Endothelial cell of umbilical vein (primary cell): ENCODE results near the gene TMPRSS12. TPM values are rescaled to one million over a fixed set of nuclear protein-coding genes. Genes with fewer than 3 reads are reported as not detected.
A peak's percentile ranks its signal among the peaks of the same experiment; 100 is the strongest.
"Not testable (repeated sequence)": the region's sequence is repeated elsewhere in the genome, so short reads cannot be mapped to it uniquely, and the experiment has no call there.

Experiments used
- BruUV-seq: library from RNA; stranded (reverse); fragments of 400-500 nt; replicated peaks from 2 replicates; lab custom pipeline; 2021; lab: Mats Ljungman, UMichigan
- CTCF ChIA-PET: fragments of 300-600, 350-600 bp; sonication (Branson Sonifier 250); formaldehyde crosslinking; loops from one replicate; lab custom pipeline; 2021; ENCODE audit warnings: antibody characterized with exemption, inconsistent platforms; lab: Charles Lee
- POLR2A ChIA-PET: fragments of 300-600, 350-600 bp; sonication (Branson Sonifier 250); formaldehyde crosslinking; loops from one replicate; lab custom pipeline; 2021; ENCODE audit warnings: antibody characterized with exemption, inconsistent platforms; lab: Charles Lee
- DNase-seq: peaks from one replicate; pipeline ENCODE4 v3.0.0-alpha.2; 2011; ENCODE audit warnings: low read depth, low spot score
- FAIRE-seq: peaks from 2 replicates; lab custom pipeline; 2011; peaks lifted over from hg19 to GRCh38; lab: Jason Lieb, UNC
- H2AFZ ChIP-seq: 2 replicates; pipeline ENCODE4 v1.6.0; 2012; ENCODE audit warnings: low read depth, low read length, control low read depth, inconsistent platforms
- H3K27ac ChIP-seq: 2 replicates; pipeline ENCODE4 v1.5.1; 2011; ENCODE audit warnings: low read depth, mild to moderate bottlenecking, control low read depth, low read length, moderate library complexity; ENCODE audit not compliant: insufficient read depth
- H3K27me3 ChIP-seq, 2 experiments: 2 replicates each; pipeline versions ENCODE4 v1.6.0 to v1.6.1; 2011; ENCODE audit warnings: low read length in 2 of 2, mixed read lengths in 1 of 2; ENCODE audit not compliant: control insufficient read depth in 2 of 2, insufficient read depth in 2 of 2
- H3K36me3 ChIP-seq, 2 experiments: 2 replicates in 1 of 2; 3 replicates in 1 of 2; pipeline ENCODE4 v1.5.1; 2011; ENCODE audit warnings: low read length in 2 of 2, mild to moderate bottlenecking in 1 of 2, moderate library complexity in 1 of 2; ENCODE audit not compliant: control insufficient read depth in 2 of 2, insufficient read depth in 2 of 2; ENCODE audit errors: extremely low read depth in 1 of 2
- H3K4me1 ChIP-seq: 3 replicates; pipeline ENCODE4 v1.5.1; 2011; ENCODE audit warnings: mild to moderate bottlenecking, low read length; ENCODE audit not compliant: control insufficient read depth, insufficient read depth; ENCODE audit errors: extremely low read depth
- H3K4me2 ChIP-seq: 2 replicates; pipeline ENCODE4 v1.6.1; 2011; ENCODE audit warnings: low read length, control low read depth, mixed read lengths; ENCODE audit not compliant: insufficient read depth
- H3K4me3 ChIP-seq, 3 experiments: fragments of 200-600 bp in 1 of 3; sonication (generic), shearing (Covaris generic) in 1 of 3; replicated peaks in 1 of 3; 2 replicates each; pipeline ENCODE4 v1.5.1; 2011 to 2016; ENCODE audit warnings: control low read depth in 3 of 3, low read length in 3 of 3, mild to moderate bottlenecking in 2 of 3, inconsistent platforms in 1 of 3, low read depth in 1 of 3, moderate library complexity in 1 of 3; ENCODE audit not compliant: insufficient read depth in 1 of 3
- H3K79me2 ChIP-seq: 2 replicates; pipeline ENCODE4 v1.6.0; 2012; ENCODE audit warnings: low read length, inconsistent platforms; ENCODE audit not compliant: control insufficient read depth, insufficient read depth
- H3K9ac ChIP-seq: replicated peaks from 2 replicates; pipeline ENCODE3; 2011; ENCODE audit warnings: low read length, control low read depth; ENCODE audit not compliant: insufficient read depth; ENCODE audit errors: extremely low read depth
- H3K9me1 ChIP-seq: replicated peaks from 3 replicates; pipeline ENCODE4 v1.6.0; 2011; ENCODE audit warnings: mild to moderate bottlenecking, low read length; ENCODE audit not compliant: control insufficient read depth, insufficient read depth; ENCODE audit errors: extremely low read depth
- H3K9me3 ChIP-seq: replicated peaks from 2 replicates; pipeline ENCODE4 v1.5.1; 2012; ENCODE audit warnings: low read length, inconsistent platforms; ENCODE audit not compliant: control insufficient read depth, insufficient read depth
- H4K20me1 ChIP-seq: replicated peaks from 2 replicates; pipeline ENCODE3; 2011; ENCODE audit warnings: mild to moderate bottlenecking, low read length; ENCODE audit not compliant: control insufficient read depth, insufficient read depth; ENCODE audit errors: extremely low read depth
- JUN ChIP-seq: IDR thresholded peaks from 2 replicates; pipeline ENCODE4 v1.6.1; 2011; ENCODE audit warnings: borderline replicate concordance, low read depth; ENCODE audit not compliant: insufficient read length, insufficient read depth
- POLR2AphosphoS5 ChIP-seq: IDR thresholded peaks from 2 replicates; pipeline ENCODE4 v1.6.1; 2012; ENCODE audit warnings: low read depth, mild to moderate bottlenecking, control low read depth, low read length, moderate library complexity; ENCODE audit not compliant: insufficient read depth
- dilution Hi-C: fragments of 300-500 bp; cut with MboI; formaldehyde crosslinking; loops from one replicate; pipeline ENCODE4 v1.15.0; 2019; ENCODE audit warnings: low sequenced_read_pairs; ENCODE audit not compliant: extremely low pct_ligation_motif_present
- intact Hi-C: fragments of 100-400 bp; cut with micrococcal nuclease; formaldehyde crosslinking; loops from one replicate; pipeline ENCODE4 v1.10.0; 2022
- polyA plus RNA-seq, 4 experiments: library from polyadenylated mRNA; depleted of rRNA in 3 of 4; stranded (reverse) in 3 of 4; unstranded in 1 of 4; fragments of >200 nt; gene quantifications; 2 replicates each; pipeline versions ENCODE4 v1.2.1 to v1.2.3, GENCODE V29; 2011 to 2012; ENCODE audit warnings: missing spikeins in 1 of 4
- total RNA-seq: library from RNA; stranded (reverse); gene quantifications from 2 replicates; pipeline ENCODE4 v1.2.3, GENCODE V29; 2021

The TMPRSS12 gene
- total and polyA plus RNA-seq, 2 donors (not counting 3 experiments of a cell fraction or from before 2014, with no cell fraction given), result not detected

GRCh38 chr12:50823724-50824123, 19.0 kb upstream of the TMPRSS12 start:
- H3K9me1 ChIP-seq, result not testable (repeated sequence)

GRCh38 chr12:50824914-50825313, 17.8 kb upstream of the TMPRSS12 start:
- no peak overlapping the region for H3K9ac ChIP-seq
- intact Hi-C loops (loop anchor here (1.0 to 5.0 kb wide), 7 partner anchors 60 to 527 kb away; partner anchors contain the start of gene CSRNP2), dilution Hi-C loops (no loop called here)
- H3K4me1 ChIP-seq, result no peaks in the 10 kb centered on the region
- no peak for DNase-seq
- no peak overlapping the region for H3K27ac ChIP-seq
- H3K9me1 ChIP-seq, result no peaks in the 10 kb centered on the region
- H3K27me3 ChIP-seq, result no peaks in the 10 kb centered on the region
- TF ChIP-seq JUN (no peak), POLR2AphosphoS5 (no peak)
- BruUV-seq, result no TSS peak
- ChIA-PET POLR2A (interaction anchor here (0.6 to 1.3 kb wide), 2 partner anchors 259 to 513 kb away, joined by 3 read pairs; no protein-coding TSS in a partner anchor), CTCF (interaction anchor here (0.6 to 6.9 kb wide), 32 partner anchors 12 to 526 kb away, joined by 3 to 299 read pairs (median 4); partner anchors contain the start of genes ATF1, LETMD1 and SLC11A2)
- H4K20me1 ChIP-seq, result no peaks in the 10 kb centered on the region
- no peak overlapping the region for H3K4me3 ChIP-seq
- peak overlapping the region; percentile 21 for H2AFZ ChIP-seq
- FAIRE-seq, result no peak
- H3K9me3 ChIP-seq, result no peaks in the 10 kb centered on the region
- peak overlapping the region; percentile 36 for H3K4me2 ChIP-seq
- no peaks in the 10 kb centered on the region for H3K36me3 ChIP-seq
- H3K79me2 ChIP-seq, result no peaks in the 10 kb centered on the region

More at GRCh38 chr12:50823724-50824123, 19.0 kb upstream of the TMPRSS12 start:
- H3K9me3 ChIP-seq, H3K4me1 ChIP-seq, H3K4me2 ChIP-seq, H4K20me1 ChIP-seq, H3K27me3 ChIP-seq, H3K79me2 ChIP-seq, H3K9ac ChIP-seq, H3K27ac ChIP-seq, dilution Hi-C loops, DNase-seq, BruUV-seq, FAIRE-seq, H3K4me3 ChIP-seq, H2AFZ ChIP-seq, H3K36me3 ChIP-seq: not testable (repeated sequence)
- ChIA-PET POLR2A (interaction anchor here (0.5 kb wide), 1 partner anchor 256 kb away, joined by 6 read pairs; no protein-coding TSS in a partner anchor), CTCF (interaction anchor here (1.0 to 6.9 kb wide), 4 partner anchors 59 to 204 kb away, joined by 3 to 299 read pairs (median 30); partner anchors contain the start of gene ATF1)
- intact Hi-C loops, result loop anchor here (2.0 kb wide), 1 partner anchor 201 kb away; no protein-coding TSS in a partner anchor
